ENCODE results near the gene SYT11. TPM values are rescaled to one million over a fixed set of nuclear protein-coding genes. Genes with fewer than 3 reads are reported as not detected.

SYT11 gene
- total and polyA plus RNA-seq, 2 of the 8 experiments (the other 6 are each of a cell fraction or from before 2014, with no cell fraction given), result 7.2 to 9.6 TPM

DNA sequence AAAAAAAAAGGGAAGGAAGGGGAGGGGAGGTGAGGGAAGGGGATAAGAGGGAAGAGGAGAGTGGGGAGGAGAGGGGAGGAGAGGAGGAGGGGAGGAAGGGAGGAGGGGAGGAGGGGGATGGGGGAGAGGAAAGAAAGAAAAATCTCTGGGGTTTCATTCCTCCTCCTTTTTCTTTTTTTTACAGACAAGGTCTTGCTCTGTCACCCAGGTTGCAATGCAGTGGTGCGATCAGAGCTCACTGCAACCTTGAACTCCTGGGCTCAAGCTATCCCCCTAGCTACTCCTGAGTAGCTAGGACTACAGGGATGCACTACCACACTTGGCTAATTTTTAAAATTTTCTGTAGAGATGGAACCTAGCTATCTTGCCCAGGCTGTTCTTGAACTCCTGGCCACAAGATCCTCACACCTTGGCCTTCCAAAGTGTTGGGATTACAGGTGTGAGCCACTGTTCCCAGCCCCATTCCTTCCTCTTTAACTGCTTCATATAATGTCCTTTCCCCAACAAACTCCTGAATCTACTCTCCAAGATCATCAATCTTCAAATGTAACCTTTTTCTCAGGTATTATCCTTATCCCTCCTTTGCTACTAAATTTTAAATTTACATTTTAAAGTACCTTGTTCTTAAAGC is 25.6 kb upstream of the SYT11 start (continued):
- TF ChIP-seq HDAC6 (IDR thresholded peaks at IDR 0.05; ENCODE audit: low read depth, low read length), result no peak
- TF ChIP-seq, protein P1, sequence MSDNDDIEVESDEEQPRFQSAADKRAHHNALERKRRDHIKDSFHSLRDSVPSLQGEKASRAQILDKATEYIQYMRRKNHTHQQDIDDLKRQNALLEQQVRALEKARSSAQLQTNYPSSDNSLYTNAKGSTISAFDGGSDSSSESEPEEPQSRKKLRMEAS (IDR thresholded peaks at IDR 0.05), result no peak
- no peak for TF ChIP-seq RNF2 (IDR thresholded peaks at IDR 0.05; ENCODE audit: borderline replicate concordance, low read depth, low read length, missing control alignments, poor library complexity, severe bottlenecking)
- no peak for TF ChIP-seq SP1 (IDR thresholded peaks at IDR 0.05; ENCODE audit: low read depth, low read length)
- no peak for TF ChIP-seq SIRT6 (IDR thresholded peaks at IDR 0.05; ENCODE audit: low read length)
- no peak for TF ChIP-seq BCL11A (IDR thresholded peaks at IDR 0.05; ENCODE audit: low read depth in 2 of 2, low read length in 2 of 2)
- no peak for TF ChIP-seq TCF12 (IDR thresholded peaks at IDR 0.05; ENCODE audit: low read depth, low read length)
